ENCODE data around the gene BEND3. TPM values are rescaled to one million over a fixed set of nuclear protein-coding genes. Genes with fewer than 3 reads are reported as not detected.

The BEND3 gene
- total and polyA plus RNA-seq, 9 of the 15 experiments (the other 6 are each of a cell fraction or from before 2014, with no cell fraction given) = 0.64 to 8.4 (median 3.3) TPM

- no peak for TF ChIP-seq THAP7 (CRISPR knock-in tag; IDR thresholded peaks at IDR 0.05)
- no peak for TF ChIP-seq HOXB6 (CRISPR knock-in tag; IDR thresholded peaks at IDR 0.05; ENCODE audit: borderline replicate concordance)
- TF ChIP-seq ZC3H4 (CRISPR knock-in tag; IDR thresholded peaks at IDR 0.05; ENCODE audit: borderline replicate concordance) = no peak
- TF ChIP-seq, protein P1, sequence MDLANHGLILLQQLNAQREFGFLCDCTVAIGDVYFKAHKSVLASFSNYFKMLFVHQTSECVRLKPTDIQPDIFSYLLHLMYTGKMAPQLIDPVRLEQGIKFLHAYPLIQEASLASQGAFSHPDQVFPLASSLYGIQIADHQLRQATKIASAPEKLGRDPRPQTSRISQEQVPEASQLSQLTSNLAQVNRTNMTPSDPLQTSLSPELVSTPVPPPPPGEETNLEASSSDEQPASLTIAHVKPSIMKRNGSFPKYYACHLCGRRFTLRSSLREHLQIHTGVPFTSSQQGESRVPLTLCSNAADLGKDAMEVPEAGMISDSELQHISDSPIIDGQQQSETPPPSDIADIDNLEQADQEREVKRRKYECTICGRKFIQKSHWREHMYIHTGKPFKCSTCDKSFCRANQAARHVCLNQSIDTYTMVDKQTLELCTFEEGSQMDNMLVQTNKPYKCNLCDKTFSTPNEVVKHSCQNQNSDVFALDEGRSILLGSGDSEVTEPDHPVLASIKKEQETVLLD (IDR thresholded peaks at IDR 0.05) = peak; percentile 47; the same call in 1 of the 2 replicates
- no peak for TF ChIP-seq HMG20B (CRISPR knock-in tag; IDR thresholded peaks at IDR 0.05)
- TF ChIP-seq KLF16 (IDR thresholded peaks at IDR 0.05) = no peak
- no peak for TF ChIP-seq ELF1 (tag; IDR thresholded peaks at IDR 0.05)
- TF ChIP-seq ATF3 (IDR thresholded peaks at IDR 0.05) = no peak
- peak; percentile 33; the same call in 1 of the 2 replicates for TF ChIP-seq ATF3 (CRISPR knock-in tag; conservative IDR thresholded peaks at IDR 0.05)
- TF ChIP-seq ZNF253 (CRISPR knock-in tag; conservative IDR thresholded peaks at IDR 0.05) = no peak
- TF ChIP-seq CTBP1 (IDR thresholded peaks at IDR 0.05; ENCODE audit: borderline replicate concordance) = peak; percentile 66
- TF ChIP-seq CCNT2 (IDR thresholded peaks at IDR 0.05; ENCODE audit: borderline replicate concordance, extremely low read depth, insufficient read length, low read depth, low read length) = peak; percentile 42
- TF ChIP-seq ZNF3 (CRISPR knock-in tag; IDR thresholded peaks at IDR 0.05) = no peak
- no peak for TF ChIP-seq ZNF780A (CRISPR knock-in tag; IDR thresholded peaks at IDR 0.05)
- TF ChIP-seq PHF21A (IDR thresholded peaks at IDR 0.05; ENCODE audit: borderline replicate concordance, low read depth) = 0 out of 2 replicates have a peak, but pooled peaks have one; percentile 43
- TF ChIP-seq KDM1A (IDR thresholded peaks at IDR 0.05) = peak in 1 of 2 experiments; percentile 63; a peak in 2 of 4 replicates
- TF ChIP-seq BRCA1 (IDR thresholded peaks at IDR 0.05) = no peak
- no peak for TF ChIP-seq BRCA1 (CRISPR knock-in tag; IDR thresholded peaks at IDR 0.05)
- TF ChIP-seq POLR2G (IDR thresholded peaks at IDR 0.05; ENCODE audit: low read depth, low read length) = peak; percentile 92
- no peak for TF ChIP-seq KLF6 (CRISPR knock-in tag; IDR thresholded peaks at IDR 0.05; ENCODE audit: borderline replicate concordance)
- TF ChIP-seq HMGXB4 (CRISPR knock-in tag; IDR thresholded peaks at IDR 0.05) = peak; percentile 52; the same call in 1 of the 2 replicates
- TF ChIP-seq GABPB1 (CRISPR knock-in tag; IDR thresholded peaks at IDR 0.05) = peak; percentile 32; the same call in 1 of the 2 replicates
- TF ChIP-seq GTF2B (IDR thresholded peaks at IDR 0.05; ENCODE audit: extremely low read depth, insufficient read length) = no peak
- peak; percentile 87 for TF ChIP-seq ZFX (CRISPR knock-in tag; IDR thresholded peaks at IDR 0.05)
Observed at GRCh38 chr6:107115695-107116327, 496 bp upstream of the BEND3 start (continued).
